ENCODE measurements around the gene POLR2H.

- no peak for TF ChIP-seq CTCF (conservative IDR thresholded peaks at IDR 0.05; ENCODE audit: low read depth, low read length)
- TF ChIP-seq RFX5 (IDR thresholded peaks at IDR 0.05; ENCODE audit: low read depth, low read length), result no peak
- no peak for TF ChIP-seq BHLHE40 (IDR thresholded peaks at IDR 0.05; ENCODE audit: low read depth, low read length)
- TF ChIP-seq POLR2A (IDR thresholded peaks at IDR 0.05; ENCODE audit: low read depth, low read length), result no peak
Observed at GRCh38 chr3:184352149-184352785, 9.2 kb upstream of the POLR2H start.

All from IMR-90 (cell line).